Parathyroid adenoma (tissue), 2 donors: ENCODE measurements around the gene SAYSD1.

Experiments
- H2AFZ ChIP-seq: fragments of 300-600 bp; sonication (generic); one replicate; pipeline ENCODE4 v1.7.0; 2017; ENCODE audit warnings: antibody characterized with exemption, mild to moderate bottlenecking
- H3K27ac ChIP-seq: fragments of 300-600 bp; sonication (generic); one replicate; pipeline ENCODE4 v1.7.0; 2017
- H3K27me3 ChIP-seq: fragments of 300-600 bp; sonication (generic); one replicate; pipeline ENCODE4 v1.7.0; 2017; ENCODE audit warnings: low read length; ENCODE audit not compliant: control insufficient read depth, insufficient read depth
- H3K36me3 ChIP-seq: fragments of 300-600 bp; sonication (generic); one replicate; pipeline ENCODE4 v1.7.0; 2017; ENCODE audit warnings: low read length; ENCODE audit not compliant: control insufficient read depth, insufficient read depth
- H3K4me1 ChIP-seq: fragments of 300-600 bp; sonication (generic); one replicate; pipeline ENCODE4 v1.7.0; 2017; ENCODE audit warnings: control low read depth
- H3K4me2 ChIP-seq: fragments of 300-600 bp; sonication (generic); one replicate; pipeline ENCODE4 v1.7.0; 2017; ENCODE audit warnings: low read length
- H3K4me3 ChIP-seq: fragments of 300-600 bp; sonication (generic); one replicate; pipeline ENCODE4 v1.7.0; 2017; ENCODE audit warnings: low read depth, low read length
- H3K79me2 ChIP-seq: fragments of 300-600 bp; sonication (generic); one replicate; pipeline ENCODE4 v1.7.0; 2017; ENCODE audit warnings: control low read depth
- H3K9ac ChIP-seq: fragments of 300-600 bp; sonication (generic); one replicate; pipeline ENCODE4 v1.7.0; 2017; ENCODE audit warnings: mild to moderate bottlenecking
- H3K9me3 ChIP-seq: fragments of 300-600 bp; sonication (generic); one replicate; pipeline ENCODE4 v1.7.0; 2017; ENCODE audit warnings: low read length; ENCODE audit not compliant: control insufficient read depth
- CTCF ChIP-seq: fragments of 300-600 bp; sonication (generic); IDR thresholded peaks from one replicate; pipeline ENCODE4 v1.7.0; 2017; ENCODE audit warnings: antibody characterized with exemption, mild to moderate bottlenecking
- donor health status: primary hyperparathyroidism.

SAYSD1 gene

DNA sequence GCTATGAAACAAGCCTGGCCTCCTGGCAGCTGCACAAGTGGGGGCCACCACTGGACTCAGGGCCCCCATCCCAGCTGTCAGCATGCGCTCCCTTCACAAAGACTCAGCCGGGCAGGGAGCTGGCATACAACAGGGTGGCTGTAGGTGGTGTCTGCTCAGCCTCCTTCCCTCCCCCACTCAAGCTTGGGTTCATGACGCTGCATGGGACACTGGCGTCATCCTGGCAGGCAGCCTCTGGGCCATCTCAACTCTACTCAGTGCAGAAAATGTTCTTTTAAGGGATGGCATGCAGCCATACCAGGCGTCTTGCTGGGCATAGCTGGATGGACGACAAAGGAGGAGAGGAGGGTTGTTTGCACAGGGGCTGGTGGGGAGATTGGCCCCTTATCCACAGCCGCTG, 30.5 kb downstream of the SAYSD1 start:
- H3K9ac ChIP-seq: no peak overlapping the region
- H2AFZ ChIP-seq: no peak overlapping the region
- H3K79me2 ChIP-seq: no peaks in the 10 kb centered on the region
- no peak overlapping the region for H3K4me2 ChIP-seq
- no peaks in the 10 kb centered on the region for H3K4me1 ChIP-seq
- H3K27ac ChIP-seq: no peak overlapping the region
- H3K27me3 ChIP-seq: no peaks in the 10 kb centered on the region
- no peak overlapping the region for H3K4me3 ChIP-seq
- TF ChIP-seq CTCF: no peak
- no peaks in the 10 kb centered on the region for H3K9me3 ChIP-seq
- no peaks in the 10 kb centered on the region for H3K36me3 ChIP-seq

DNA sequence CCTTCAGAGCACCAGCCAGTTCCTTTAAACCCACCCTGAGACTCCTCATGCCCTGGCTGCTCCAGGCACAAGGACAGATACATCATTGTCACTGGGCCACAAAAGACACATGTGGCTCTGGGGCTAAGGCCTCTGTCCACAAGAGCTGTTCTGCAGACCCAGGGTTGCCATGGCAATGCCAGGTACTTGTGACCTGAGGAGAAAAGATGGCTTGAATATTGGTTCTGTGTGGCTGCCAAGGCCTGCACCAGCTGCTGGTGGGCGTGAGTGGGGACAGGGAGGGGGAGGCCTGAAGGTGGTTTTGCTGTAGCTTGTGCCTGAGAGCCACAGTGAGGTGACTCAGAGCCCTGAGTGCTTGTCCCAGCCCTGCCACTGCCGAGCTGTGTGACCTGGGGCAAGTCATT, 31.8 kb downstream of the SAYSD1 start:
- Histone ChIP-seq H3K36me3 (no peaks in the 10 kb centered on the region), H3K4me2 (no peak overlapping the region), H3K27ac (no peak overlapping the region), H3K9me3 (no peaks in the 10 kb centered on the region), H3K79me2 (no peaks in the 10 kb centered on the region), H3K27me3 (no peaks in the 10 kb centered on the region), H3K4me3 (no peak overlapping the region), H2AFZ (no peak overlapping the region), H3K4me1 (no peaks in the 10 kb centered on the region), H3K9ac (no peak overlapping the region)
- no peak for TF ChIP-seq CTCF

- Histone ChIP-seq H3K4me3 (no peak overlapping the region), H3K79me2 (no peaks in the 10 kb centered on the region), H3K27ac (no peak overlapping the region), H3K4me2 (no peak overlapping the region), H3K4me1 (no peaks in the 10 kb centered on the region), H3K9ac (no peak overlapping the region), H3K36me3 (no peaks in the 10 kb centered on the region), H3K27me3 (no peaks in the 10 kb centered on the region), H2AFZ (no peak overlapping the region), H3K9me3 (no peaks in the 10 kb centered on the region)
- no peak for TF ChIP-seq CTCF
These were observed 32.7 kb downstream of the SAYSD1 start for GRCh38 chr6:39082310-39082709.

DNA sequence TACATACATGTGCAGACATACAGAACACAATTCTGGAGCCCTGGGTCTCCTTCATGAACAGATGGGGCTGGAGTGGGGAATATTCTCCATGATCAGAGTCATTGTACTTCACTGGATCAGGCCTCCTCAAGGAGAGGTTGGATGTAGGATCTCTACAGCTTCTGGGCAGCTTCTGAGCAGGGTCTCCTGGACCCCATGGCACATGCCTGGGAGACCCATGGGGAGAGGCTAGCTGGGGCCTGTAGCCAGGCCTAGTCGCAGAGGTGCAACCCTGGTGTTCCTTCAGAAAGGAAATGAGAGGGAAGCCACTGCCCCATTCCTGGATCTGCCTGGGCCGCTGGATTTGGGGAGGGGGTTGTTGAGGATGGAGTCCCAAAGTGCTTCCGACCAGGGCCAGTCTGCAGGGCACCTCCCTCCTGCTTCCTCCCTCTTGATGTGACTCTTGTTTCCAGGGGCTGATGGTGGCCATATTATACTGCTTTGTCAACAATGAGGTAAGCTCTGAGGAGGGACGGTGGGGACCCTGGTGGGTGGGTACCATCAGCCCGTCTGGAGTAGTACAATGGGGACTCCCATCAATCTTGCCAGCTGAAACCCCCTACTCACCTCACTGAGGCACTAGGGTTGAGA, 34.6 kb downstream of the SAYSD1 start:
- H3K36me3 ChIP-seq: no peaks in the 10 kb centered on the region
- H2AFZ ChIP-seq: no peak overlapping the region
- TF ChIP-seq CTCF: no peak
- H3K9me3 ChIP-seq: no peaks in the 10 kb centered on the region
- no peaks in the 10 kb centered on the region for H3K4me1 ChIP-seq
- no peak overlapping the region for H3K27ac ChIP-seq
- no peak overlapping the region for H3K4me3 ChIP-seq
- no peaks in the 10 kb centered on the region for H3K79me2 ChIP-seq
- no peaks in the 10 kb centered on the region for H3K27me3 ChIP-seq
- H3K4me2 ChIP-seq: no peak overlapping the region
- H3K9ac ChIP-seq: no peak overlapping the region
